Pancreas (tissue), 10 donors: ENCODE results near the gene ZSWIM5. TPM values are rescaled to one million over a fixed set of nuclear protein-coding genes. Genes with fewer than 3 reads are reported as not detected.

Source experiments
- ATAC-seq, 4 donors: fragments of 200-7000 bp; cut with Tn5 transposase; one replicate each; pipeline versions ENCODE4 v1.8.0 to v1.9.1; 2020; ENCODE audit warnings: mild to moderate bottlenecking in 4 of 4, moderate library complexity in 4 of 4
- DNase-seq, 6 donors: peaks; one replicate each; pipeline ENCODE4 v3.0.0-alpha.2; 2020
- FAIRE-seq: peaks from 2 replicates; lab custom pipeline; 2012; peaks lifted over from hg19 to GRCh38; lab: Jason Lieb, UNC
- H3K27ac ChIP-seq, 4 donors: fragments of 200-600 bp; sonication (generic); 1 replicate in 3 of 4; 2 replicates in 1 of 4; pipeline versions ENCODE4 v1.5.0 to v1.8.0; 2020
- H3K27me3 ChIP-seq, 4 donors: fragments of 200-600 bp; one replicate each; pipeline ENCODE4 v1.8.0; 2021
- H3K36me3 ChIP-seq, 3 donors: fragments of 200-600 bp; sonication (generic) in 1 of 3; one replicate each; pipeline versions ENCODE4 v1.5.0 to v1.8.0; 2020 to 2021
- H3K4me1 ChIP-seq, 3 donors: fragments of 200-600 bp; one replicate each; pipeline ENCODE4 v1.8.0; 2021
- H3K4me3 ChIP-seq, 4 donors: fragments of 200-600 bp; sonication (generic) in 2 of 4; one replicate each; pipeline versions ENCODE4 v1.5.0 to v1.8.0; 2020 to 2021
- H3K9me3 ChIP-seq, 4 donors: fragments of 200-600 bp; one replicate each; pipeline ENCODE4 v1.8.0; 2021
- WGBS, 2 donors: extraction: QIAGEN DNeasy Blood & Tissue Kit; methylation state at CpG; one replicate each; pipeline ENCODE4 v1.1.7; 2013; 5-methylcytosine and 5-hydroxymethylcytosine counted together
- intact Hi-C, 3 donors: fragments of 100-400 bp; cut with DNase I; formaldehyde crosslinking; loops; one replicate each; pipeline versions ENCODE4 v1.11.1 to v1.14.2; 2022
- polyA plus RNA-seq, 2 donors: library from polyadenylated mRNA; stranded (reverse); fragments of 200-250 nt; gene quantifications; one replicate each; pipeline ENCODE4 v1.2.3, GENCODE V29; 2013
- total RNA-seq, 6 donors: library from RNA; stranded (reverse); fragmentation: NEBNext Ultra II Directional in 4 of 6; extraction: Animal tissue kit (Norgen Biotek cat#: 25700) in 4 of 6; gene quantifications; one replicate each; pipeline versions ENCODE4 v1.2.1 to v1.2.4, GENCODE V29; 2021 to 2023
- TF ChIP-seq, protein P1 (sequence below), 4 donors: fragments of 200-600 bp; sonication (generic) in 3 of 4; IDR thresholded peaks; one replicate each; pipeline versions ENCODE4 v1.5.0 to v1.8.0; 2021; ENCODE audit warnings: antibody characterized with exemption in 4 of 4
- donor health status: healthy with polysubstance abuse.
- donor health status: DM: no; HTN: no; CAD: no; lungs with moderate emphysema.
- donor health status: DM: no; HTN: no; CAD: no.
- donor health status: control.
- donor health status: control.
- donor health status: Bipolar disorder and iron deficiency.
- donor health status: DM: yes; HTN: yes; CAD: no.
- donor health status: DM: no; HTN: no; CAD: no.
- donor health status: DM: no; HTN: no; CAD: no.
- donor health status: DM: yes; HTN: yes; CAD: no.

Gene ZSWIM5
- total and polyA plus RNA-seq, 8 donors, result 0.76 to 2.7 (median 2.4) TPM

GRCh38 chr1:45215485-45216199 lies 9.2 kb upstream of the ZSWIM5 start:
- TF ChIP-seq, protein P1, sequence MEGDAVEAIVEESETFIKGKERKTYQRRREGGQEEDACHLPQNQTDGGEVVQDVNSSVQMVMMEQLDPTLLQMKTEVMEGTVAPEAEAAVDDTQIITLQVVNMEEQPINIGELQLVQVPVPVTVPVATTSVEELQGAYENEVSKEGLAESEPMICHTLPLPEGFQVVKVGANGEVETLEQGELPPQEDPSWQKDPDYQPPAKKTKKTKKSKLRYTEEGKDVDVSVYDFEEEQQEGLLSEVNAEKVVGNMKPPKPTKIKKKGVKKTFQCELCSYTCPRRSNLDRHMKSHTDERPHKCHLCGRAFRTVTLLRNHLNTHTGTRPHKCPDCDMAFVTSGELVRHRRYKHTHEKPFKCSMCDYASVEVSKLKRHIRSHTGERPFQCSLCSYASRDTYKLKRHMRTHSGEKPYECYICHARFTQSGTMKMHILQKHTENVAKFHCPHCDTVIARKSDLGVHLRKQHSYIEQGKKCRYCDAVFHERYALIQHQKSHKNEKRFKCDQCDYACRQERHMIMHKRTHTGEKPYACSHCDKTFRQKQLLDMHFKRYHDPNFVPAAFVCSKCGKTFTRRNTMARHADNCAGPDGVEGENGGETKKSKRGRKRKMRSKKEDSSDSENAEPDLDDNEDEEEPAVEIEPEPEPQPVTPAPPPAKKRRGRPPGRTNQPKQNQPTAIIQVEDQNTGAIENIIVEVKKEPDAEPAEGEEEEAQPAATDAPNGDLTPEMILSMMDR (IDR thresholded peaks at IDR 0.05), result no peak
- DNase-seq (no peak), FAIRE-seq (no peak), ATAC-seq (no peak)
- H3K9me3 ChIP-seq, result no peaks in the 10 kb centered on the region
- 84 to 88% methylated on average over 3 of the region's 3 CpGs for WGBS, 2 donors
- intact Hi-C loops, result no loop called here
- H3K4me3 ChIP-seq, result no peak overlapping the region
- H3K4me1 ChIP-seq, result no peaks in the 10 kb centered on the region
- H3K36me3 ChIP-seq, result no peaks in the 10 kb centered on the region
- H3K27ac ChIP-seq, result no peak overlapping the region
- no peaks in the 10 kb centered on the region for H3K27me3 ChIP-seq

GRCh38 chr1:45213892-45214291 lies 7.5 kb upstream of the ZSWIM5 start:
- H3K27me3 ChIP-seq, result no peaks in the 10 kb centered on the region
- TF ChIP-seq, protein P1 (IDR thresholded peaks at IDR 0.05), result no peak
- H3K9me3 ChIP-seq, result no peaks in the 10 kb centered on the region
- no peak overlapping the region for H3K27ac ChIP-seq
- DNase-seq, result no peak
- no peak overlapping the region for H3K4me3 ChIP-seq
- WGBS, 2 donors, result 90 to 93% methylated on average over 1 of the region's 1 CpG
- intact Hi-C loops, result no loop called here
- no peak for ATAC-seq
- H3K4me1 ChIP-seq, result no peaks in the 10 kb centered on the region
- no peak for FAIRE-seq
- H3K36me3 ChIP-seq, result no peaks in the 10 kb centered on the region

GRCh38 chr1:45211076-45211475 lies 4.7 kb upstream of the ZSWIM5 start:
- TF ChIP-seq, protein P1 (IDR thresholded peaks at IDR 0.05), result no peak
- Histone ChIP-seq H3K4me1 (peaks cover 0 to 7% (median 0%) of the 10 kb centered on the region in 3 donors), H3K27ac (no peak overlapping the region), H3K4me3 (no peak overlapping the region), H3K36me3 (no peaks in the 10 kb centered on the region), H3K27me3 (no peaks in the 10 kb centered on the region), H3K9me3 (no peaks in the 10 kb centered on the region)
- no peak for DNase-seq
- intact Hi-C loops, result no loop called here
- no peak for ATAC-seq
- FAIRE-seq, result no peak
- 64 to 70% methylated on average over 3 of the region's 3 CpGs for WGBS, 2 donors

- H3K4me1 ChIP-seq, result peaks cover 0 to 7% (median 2%) of the 10 kb centered on the region in 3 donors
- peak overlapping the region in 3 of 4 donors; percentile 86 to 92 (median 87) for H3K27ac ChIP-seq
- H3K9me3 ChIP-seq, result no peaks in the 10 kb centered on the region
- intact Hi-C loops, result no loop called here
- ATAC-seq, result peak in 1 of 4 donors; percentile 2
- no peaks in the 10 kb centered on the region for H3K27me3 ChIP-seq
- H3K36me3 ChIP-seq, result no peaks in the 10 kb centered on the region
- no peak for DNase-seq
- TF ChIP-seq, protein P1 (IDR thresholded peaks at IDR 0.05), result no peak
- no peak for FAIRE-seq
- 7% methylated on average over 18 of the region's 18 CpGs for WGBS, 2 donors
- H3K4me3 ChIP-seq, result peak overlapping the region; percentile 18 to 89 (median 75)
These were observed 611 bp upstream of the ZSWIM5 start for GRCh38 chr1:45206808-45207623.
